SK-N-SH (cell line): Measurements from ENCODE around the gene PTPN12.
"Not testable (repeated sequence)": the region's sequence is repeated elsewhere in the genome, so short reads cannot be mapped to it uniquely, and the experiment has no call there.

Source experiments
- CHD2 ChIP-seq: fragments of 150-350 bp; IDR thresholded peaks from 2 replicates; pipeline ENCODE4 v1.6.1; 2018; ENCODE audit warnings: low read length; ENCODE audit not compliant: partially characterized antibody
- CTCF ChIP-seq: fragments of 200-600 bp; sonication (generic); IDR thresholded peaks from 2 replicates; pipeline ENCODE4 v1.6.1; 2017; ENCODE audit warnings: antibody characterized with exemption, mild to moderate bottlenecking, moderate library complexity
- EP300 ChIP-seq, 2 experiments: IDR thresholded peaks; 2 replicates each; pipeline versions ENCODE4 v1.4.0 to v1.6.1; 2012; ENCODE audit warnings: borderline replicate concordance in 1 of 2, low read depth in 1 of 2, low read length in 1 of 2
- FOXM1 ChIP-seq: IDR thresholded peaks from 2 replicates; pipeline ENCODE4 v1.4.0; 2012; ENCODE audit warnings: low read depth, mild to moderate bottlenecking
- JUND ChIP-seq: IDR thresholded peaks from 2 replicates; pipeline ENCODE4 v1.4.0; 2012
- MXI1 ChIP-seq: IDR thresholded peaks from 2 replicates; pipeline ENCODE4 v1.6.1; 2012; ENCODE audit warnings: mild to moderate bottlenecking, low read depth, low read length, improper control_type of control experiment
- NRF1 ChIP-seq: IDR thresholded peaks from 2 replicates; pipeline ENCODE4 v1.6.1; 2012; ENCODE audit warnings: low read depth, mild to moderate bottlenecking, low read length
- POLR2AphosphoS5 ChIP-seq: IDR thresholded peaks from 2 replicates; pipeline ENCODE4 v1.6.1; 2012; ENCODE audit warnings: low read depth, low read length
- RAD21 ChIP-seq: IDR thresholded peaks from 2 replicates; pipeline ENCODE4 v1.6.1; 2012; ENCODE audit warnings: mild to moderate bottlenecking, low read length
- RCOR1 ChIP-seq: fragments of 150-350 bp; IDR thresholded peaks from 2 replicates; pipeline ENCODE4 v1.6.1; 2017; ENCODE audit warnings: antibody characterized with exemption, low read length
- TAF1 ChIP-seq: IDR thresholded peaks from 2 replicates; pipeline ENCODE4 v1.6.1; 2012; ENCODE audit warnings: low read depth, mild to moderate bottlenecking, low read length, moderate library complexity, borderline replicate concordance
- USF1 ChIP-seq: IDR thresholded peaks from 2 replicates; pipeline ENCODE4 v1.4.0; 2012; ENCODE audit warnings: low read depth, borderline replicate concordance
- YY1 ChIP-seq: IDR thresholded peaks from 2 replicates; pipeline ENCODE4 v1.4.0; 2012; ENCODE audit warnings: low read depth, mild to moderate bottlenecking

DNA sequence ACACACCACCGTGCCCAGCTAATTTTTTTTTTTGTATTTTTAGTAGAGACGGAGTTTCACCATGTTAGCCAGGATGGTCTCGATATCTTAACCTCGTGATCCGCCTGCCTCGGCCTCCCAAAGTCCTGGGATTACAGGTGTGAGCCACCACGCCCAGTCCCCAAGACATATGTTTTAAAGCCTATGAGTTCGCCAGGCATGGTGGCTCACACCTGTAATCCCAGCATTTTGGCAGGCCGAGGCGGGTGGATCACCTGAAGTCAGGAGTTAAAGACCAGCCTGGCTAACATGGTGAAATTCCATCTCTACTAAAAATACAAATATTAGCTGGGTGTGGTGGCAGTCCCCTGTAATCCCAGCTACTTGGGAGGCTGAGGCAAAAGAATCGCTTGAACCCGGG lies 115.7 kb downstream of the PTPN12 start:
- not testable (repeated sequence) for TF ChIP-seq CTCF; USF1; RCOR1; RAD21; POLR2AphosphoS5; FOXM1; NRF1; CHD2; MXI1; JUND; TAF1; EP300 (IDR thresholded peaks at IDR 0.05; ENCODE audit: borderline replicate concordance in 1 of 2, low read depth in 1 of 2, low read length in 1 of 2); YY1
